Testis (tissue), 3 donors: ENCODE results near the gene TCTN3. TPM values are rescaled to one million over a fixed set of nuclear protein-coding genes. Genes with fewer than 3 reads are reported as not detected.

Source experiments
- DNase-seq: peaks from one replicate; pipeline ENCODE4 v3.0.0-alpha.2; 2019
- H3K27ac ChIP-seq, 2 donors: fragments of 200-600 bp; sonication (generic); one replicate each; pipeline ENCODE4 v1.5.1; 2019
- H3K27me3 ChIP-seq: fragments of 200-600 bp; sonication (generic); one replicate; pipeline ENCODE4 v1.5.1; 2019
- H3K36me3 ChIP-seq: fragments of 200-600 bp; sonication (generic); one replicate; pipeline ENCODE4 v1.5.1; 2017; ENCODE audit warnings: low read depth; ENCODE audit errors: missing control alignments
- H3K4me1 ChIP-seq: fragments of 200-600 bp; sonication (generic); one replicate; pipeline ENCODE4 v1.5.1; 2019
- H3K4me3 ChIP-seq, 2 donors: fragments of 200-600 bp; sonication (generic); one replicate each; pipeline ENCODE4 v1.5.1; 2017 to 2019
- H3K9me3 ChIP-seq: fragments of 200-600 bp; sonication (generic); one replicate; pipeline ENCODE4 v1.5.1; 2017
- POLR2A ChIP-seq: fragments of 450-650 bp; IDR thresholded peaks from one replicate; pipeline ENCODE4 v1.6.1; 2017; ENCODE audit warnings: antibody characterized with exemption, mild to moderate bottlenecking, moderate library complexity
- WGBS, 2 donors: methylation state at CpG; one replicate each; pipeline ENCODE4 v1.1.5; 2018; 5-methylcytosine and 5-hydroxymethylcytosine counted together
- intact Hi-C: fragments of 100-400 bp; cut with DNase I; formaldehyde crosslinking; loops from one replicate; pipeline ENCODE4 v1.15.1; 2023; ENCODE audit warnings: low total_unique reads
- polyA plus RNA-seq: library from polyadenylated mRNA; stranded (reverse); fragments of 350-450 nt; fragmentation: Illumina TruSeq; extraction: RNeasy Lipid Tissue Mini Kit (QIAGEN cat#74804); gene quantifications from one replicate; pipeline ENCODE4 v1.2.3, GENCODE V29; 2014; ENCODE audit warnings: low read depth, low replicate concordance; ENCODE audit not compliant: insufficient read depth
- total RNA-seq, 2 donors: library from RNA; depleted of rRNA; stranded (reverse); fragments of >200 nt; gene quantifications; one replicate each; pipeline ENCODE4 v1.2.3, GENCODE V29; 2016
- TF ChIP-seq, protein P1 (sequence below), 3 experiments: fragments of 450-650 bp in 2 of 3; fragments of 200-600 bp in 1 of 3; sonication (generic) in 1 of 3; IDR thresholded peaks; one replicate each; pipeline ENCODE4 v1.5.1; 2016 to 2019; ENCODE audit warnings: antibody characterized with exemption in 3 of 3, mild to moderate bottlenecking in 2 of 3, moderate library complexity in 1 of 3

TCTN3 gene
- total and polyA plus RNA-seq, 3 donors from 2014 or later, result 29.3 to 44.6 (median 29.7) TPM

GRCh38 chr10:95716866-95717265, 23.1 kb upstream of the TCTN3 start:
- no peaks in the 10 kb centered on the region for H3K4me1 ChIP-seq
- H3K4me3 ChIP-seq, result no peak overlapping the region
- H3K27me3 ChIP-seq, result no peaks in the 10 kb centered on the region
- TF ChIP-seq, protein P1, sequence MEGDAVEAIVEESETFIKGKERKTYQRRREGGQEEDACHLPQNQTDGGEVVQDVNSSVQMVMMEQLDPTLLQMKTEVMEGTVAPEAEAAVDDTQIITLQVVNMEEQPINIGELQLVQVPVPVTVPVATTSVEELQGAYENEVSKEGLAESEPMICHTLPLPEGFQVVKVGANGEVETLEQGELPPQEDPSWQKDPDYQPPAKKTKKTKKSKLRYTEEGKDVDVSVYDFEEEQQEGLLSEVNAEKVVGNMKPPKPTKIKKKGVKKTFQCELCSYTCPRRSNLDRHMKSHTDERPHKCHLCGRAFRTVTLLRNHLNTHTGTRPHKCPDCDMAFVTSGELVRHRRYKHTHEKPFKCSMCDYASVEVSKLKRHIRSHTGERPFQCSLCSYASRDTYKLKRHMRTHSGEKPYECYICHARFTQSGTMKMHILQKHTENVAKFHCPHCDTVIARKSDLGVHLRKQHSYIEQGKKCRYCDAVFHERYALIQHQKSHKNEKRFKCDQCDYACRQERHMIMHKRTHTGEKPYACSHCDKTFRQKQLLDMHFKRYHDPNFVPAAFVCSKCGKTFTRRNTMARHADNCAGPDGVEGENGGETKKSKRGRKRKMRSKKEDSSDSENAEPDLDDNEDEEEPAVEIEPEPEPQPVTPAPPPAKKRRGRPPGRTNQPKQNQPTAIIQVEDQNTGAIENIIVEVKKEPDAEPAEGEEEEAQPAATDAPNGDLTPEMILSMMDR (IDR thresholded peaks at IDR 0.05), result no peak
- no peak for TF ChIP-seq POLR2A
- DNase-seq, result no peak
- H3K36me3 ChIP-seq, result no peaks in the 10 kb centered on the region
- no peaks in the 10 kb centered on the region for H3K9me3 ChIP-seq
- intact Hi-C loops, result no loop called here
- 73 to 99% methylated on average over 2 of the region's 2 CpGs for WGBS, 2 donors
- H3K27ac ChIP-seq, result no peak overlapping the region

DNA sequence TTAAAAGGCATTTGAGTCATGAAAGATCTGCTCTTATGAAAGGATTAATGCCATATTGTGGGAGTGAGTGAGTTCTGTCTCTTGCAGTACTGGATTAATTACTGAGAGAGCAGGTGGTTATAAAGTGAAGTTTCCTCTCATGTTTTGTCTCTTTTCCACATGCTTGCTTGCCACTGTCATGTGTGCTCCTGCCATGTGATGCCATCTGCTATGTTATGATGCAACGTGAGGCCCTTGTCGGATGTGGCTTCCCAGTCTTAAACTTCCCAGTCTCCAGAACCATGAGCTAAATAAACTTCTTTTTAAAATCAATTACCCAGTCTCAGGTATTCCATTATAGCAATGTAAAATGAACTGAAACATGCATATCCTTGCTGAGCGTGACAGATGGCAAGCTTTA, 22.7 kb upstream of the TCTN3 start:
- TF ChIP-seq, protein P1 (IDR thresholded peaks at IDR 0.05), result no peak
- no peak for TF ChIP-seq POLR2A
- no peak for DNase-seq
- no peaks in the 10 kb centered on the region for H3K4me1 ChIP-seq
- no peaks in the 10 kb centered on the region for H3K9me3 ChIP-seq
- H3K27me3 ChIP-seq, result no peaks in the 10 kb centered on the region
- H3K27ac ChIP-seq, result no peak overlapping the region
- H3K36me3 ChIP-seq, result no peaks in the 10 kb centered on the region
- WGBS, 2 donors, result 84 to 95% methylated on average over 3 of the region's 3 CpGs
- no peak overlapping the region for H3K4me3 ChIP-seq
- intact Hi-C loops, result no loop called here

DNA sequence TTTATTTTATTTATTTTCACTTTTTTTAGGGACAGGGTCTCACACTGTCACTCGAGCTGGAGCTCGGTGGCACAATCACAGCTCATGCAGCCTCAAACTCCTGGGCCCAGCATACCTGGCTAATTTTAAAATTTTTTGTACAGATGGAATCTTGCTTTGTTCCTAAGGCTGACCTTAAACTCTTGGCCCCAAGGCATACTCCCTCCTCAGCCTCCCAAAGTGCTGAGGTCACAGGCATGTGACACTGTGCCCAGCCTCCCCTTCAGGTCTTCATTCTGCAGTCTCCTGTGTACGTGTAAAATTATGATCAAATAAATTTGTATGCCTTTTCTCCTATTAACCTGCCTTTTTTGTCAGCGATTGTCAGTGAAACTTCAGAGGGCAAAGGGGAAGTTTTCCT, 17.8 kb upstream of the TCTN3 start:
- WGBS, 2 donors, result 92 to 94% methylated on average over 4 of the region's 4 CpGs

DNA sequence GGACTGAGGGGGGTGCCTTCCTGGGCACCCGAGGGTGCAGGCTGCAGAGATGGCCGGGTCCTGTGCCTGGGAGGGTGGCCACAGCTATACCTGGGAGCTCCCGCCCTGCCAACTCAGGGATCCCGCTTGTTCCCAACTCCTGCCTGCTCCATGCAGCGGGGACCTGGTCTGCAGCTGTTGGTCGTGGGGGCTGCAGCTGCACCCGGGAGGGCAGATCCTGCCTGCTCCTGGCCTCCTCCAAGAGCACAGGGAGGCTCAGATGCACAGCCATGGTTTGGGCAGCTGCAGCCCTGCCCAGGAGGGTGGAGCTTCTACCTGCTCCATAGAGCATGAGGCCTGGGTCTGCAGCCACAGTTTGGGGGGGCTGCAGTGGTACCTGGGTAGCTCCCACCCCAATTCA, 13.3 kb upstream of the TCTN3 start:
- Histone ChIP-seq H3K9me3 (no peaks in the 10 kb centered on the region), H3K36me3 (no peaks in the 10 kb centered on the region), H3K4me1 (no peaks in the 10 kb centered on the region), H3K27ac (no peak overlapping the region), H3K27me3 (no peaks in the 10 kb centered on the region), H3K4me3 (no peak overlapping the region)
- TF ChIP-seq, protein P1 (IDR thresholded peaks at IDR 0.05), result no peak
- TF ChIP-seq POLR2A, result no peak
- DNase-seq, result no peak
- 89% methylated on average over 7 of the region's 7 CpGs; no CpG with 5 or more reads in 1 of the 2 donors for WGBS, 2 donors
- intact Hi-C loops, result no loop called here

More for the DNA sequence above, 17.8 kb upstream of the TCTN3 start:
- intact Hi-C loops, result no loop called here
- Histone ChIP-seq H3K27ac (no peak overlapping the region), H3K9me3 (no peaks in the 10 kb centered on the region), H3K27me3 (no peaks in the 10 kb centered on the region), H3K36me3 (no peaks in the 10 kb centered on the region), H3K4me3 (no peak overlapping the region), H3K4me1 (no peaks in the 10 kb centered on the region)
- TF ChIP-seq, protein P1 (IDR thresholded peaks at IDR 0.05), result no peak
- no peak for TF ChIP-seq POLR2A
- DNase-seq, result no peak

- H3K4me1 ChIP-seq, result no peaks in the 10 kb centered on the region
- TF ChIP-seq, protein P1 (IDR thresholded peaks at IDR 0.05), result no peak
- TF ChIP-seq POLR2A, result no peak
- no peak overlapping the region for H3K27ac ChIP-seq
- H3K9me3 ChIP-seq, result no peaks in the 10 kb centered on the region
- 67% methylated on average over 3 to 6 of the region's 6 CpGs for WGBS, 2 donors
- no peak for DNase-seq
- no peaks in the 10 kb centered on the region for H3K27me3 ChIP-seq
- intact Hi-C loops, result no loop called here
- no peaks in the 10 kb centered on the region for H3K36me3 ChIP-seq
- H3K4me3 ChIP-seq, result no peak overlapping the region
Measured at GRCh38 chr10:95706573-95706972, 12.8 kb upstream of the TCTN3 start.
